ENCODE measurements around the gene NUDT22.

Gene NUDT22

DNA sequence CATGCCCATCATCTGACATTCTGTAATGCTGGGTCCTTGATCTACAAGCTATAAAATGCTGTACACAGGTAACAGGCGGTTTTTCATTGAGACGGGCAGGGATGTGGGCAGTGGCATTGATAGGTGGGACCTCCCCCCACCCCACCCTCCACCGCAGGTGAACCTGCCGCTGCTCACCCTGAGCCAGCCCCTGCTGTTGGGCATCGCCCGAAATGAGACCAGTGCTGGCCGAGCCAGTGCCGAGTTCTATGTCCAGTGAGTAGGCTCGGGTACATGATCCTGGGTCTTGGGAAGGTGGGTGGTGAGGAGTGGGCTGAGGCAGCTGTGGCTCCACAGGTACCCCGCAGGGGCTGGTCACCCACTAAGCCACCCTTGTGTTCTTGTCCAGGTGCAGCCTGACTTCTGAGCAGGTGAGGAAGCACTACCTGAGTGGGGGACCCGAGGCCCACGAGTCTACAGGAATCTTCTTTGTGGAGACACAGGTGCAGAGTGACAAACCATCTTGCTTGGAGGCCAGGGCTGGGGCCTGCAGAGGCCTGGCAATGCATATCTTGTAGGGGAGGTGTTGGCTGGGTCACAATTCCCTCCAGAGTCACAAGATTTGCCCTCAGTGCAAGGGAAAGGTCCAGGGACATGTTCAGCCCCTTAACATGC, 3.1 kb downstream of the NUDT22 start:
- Mint-ChIP-seq H3K27me3 (ENCODE audit: low read depth, poor library complexity) (peaks cover 15% of the 10 kb centered on the region), H3K9me3 (no peaks in the 10 kb centered on the region), H3K4me1 (peaks cover 53% of the 10 kb centered on the region), H3K36me3 (ENCODE audit: low read depth) (no peaks in the 10 kb centered on the region), H3K4me3 (peak overlapping the region; percentile 90), H3K27ac (no peak overlapping the region)
- TF ChIP-seq, protein P1, sequence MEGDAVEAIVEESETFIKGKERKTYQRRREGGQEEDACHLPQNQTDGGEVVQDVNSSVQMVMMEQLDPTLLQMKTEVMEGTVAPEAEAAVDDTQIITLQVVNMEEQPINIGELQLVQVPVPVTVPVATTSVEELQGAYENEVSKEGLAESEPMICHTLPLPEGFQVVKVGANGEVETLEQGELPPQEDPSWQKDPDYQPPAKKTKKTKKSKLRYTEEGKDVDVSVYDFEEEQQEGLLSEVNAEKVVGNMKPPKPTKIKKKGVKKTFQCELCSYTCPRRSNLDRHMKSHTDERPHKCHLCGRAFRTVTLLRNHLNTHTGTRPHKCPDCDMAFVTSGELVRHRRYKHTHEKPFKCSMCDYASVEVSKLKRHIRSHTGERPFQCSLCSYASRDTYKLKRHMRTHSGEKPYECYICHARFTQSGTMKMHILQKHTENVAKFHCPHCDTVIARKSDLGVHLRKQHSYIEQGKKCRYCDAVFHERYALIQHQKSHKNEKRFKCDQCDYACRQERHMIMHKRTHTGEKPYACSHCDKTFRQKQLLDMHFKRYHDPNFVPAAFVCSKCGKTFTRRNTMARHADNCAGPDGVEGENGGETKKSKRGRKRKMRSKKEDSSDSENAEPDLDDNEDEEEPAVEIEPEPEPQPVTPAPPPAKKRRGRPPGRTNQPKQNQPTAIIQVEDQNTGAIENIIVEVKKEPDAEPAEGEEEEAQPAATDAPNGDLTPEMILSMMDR (IDR thresholded peaks at IDR 0.05): no peak
- no peak for DNase-seq

DNA sequence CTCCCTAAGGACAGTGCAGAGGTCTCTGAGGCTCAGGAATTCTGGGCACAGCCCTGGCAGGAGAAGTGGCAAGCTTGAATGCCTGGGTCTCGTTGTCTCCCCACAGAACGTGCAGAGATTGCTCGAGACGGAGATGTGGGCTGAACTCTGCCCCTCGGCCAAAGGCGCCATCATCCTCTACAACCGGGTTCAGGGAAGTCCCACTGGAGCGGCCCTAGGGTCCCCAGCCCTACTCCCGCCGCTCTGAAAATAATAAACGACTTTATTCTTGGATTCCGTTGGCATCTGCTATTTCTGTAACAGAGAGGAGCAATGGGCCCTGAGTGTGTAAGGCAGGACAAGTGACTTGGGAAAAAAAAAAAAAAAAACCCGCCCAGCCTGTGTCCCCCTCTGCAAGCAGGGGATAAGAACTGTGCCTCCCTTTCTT, 3.7 kb downstream of the NUDT22 start:
- TF ChIP-seq, protein P1 (IDR thresholded peaks at IDR 0.05): no peak
- Mint-ChIP-seq H3K4me1 (peaks cover 52% of the 10 kb centered on the region), H3K27ac (no peak overlapping the region), H3K36me3 (ENCODE audit: low read depth) (no peaks in the 10 kb centered on the region), H3K9me3 (no peaks in the 10 kb centered on the region), H3K27me3 (ENCODE audit: low read depth, poor library complexity) (peaks cover 15% of the 10 kb centered on the region), H3K4me3 (peak overlapping the region; percentile 90)
- no peak for DNase-seq

DNA sequence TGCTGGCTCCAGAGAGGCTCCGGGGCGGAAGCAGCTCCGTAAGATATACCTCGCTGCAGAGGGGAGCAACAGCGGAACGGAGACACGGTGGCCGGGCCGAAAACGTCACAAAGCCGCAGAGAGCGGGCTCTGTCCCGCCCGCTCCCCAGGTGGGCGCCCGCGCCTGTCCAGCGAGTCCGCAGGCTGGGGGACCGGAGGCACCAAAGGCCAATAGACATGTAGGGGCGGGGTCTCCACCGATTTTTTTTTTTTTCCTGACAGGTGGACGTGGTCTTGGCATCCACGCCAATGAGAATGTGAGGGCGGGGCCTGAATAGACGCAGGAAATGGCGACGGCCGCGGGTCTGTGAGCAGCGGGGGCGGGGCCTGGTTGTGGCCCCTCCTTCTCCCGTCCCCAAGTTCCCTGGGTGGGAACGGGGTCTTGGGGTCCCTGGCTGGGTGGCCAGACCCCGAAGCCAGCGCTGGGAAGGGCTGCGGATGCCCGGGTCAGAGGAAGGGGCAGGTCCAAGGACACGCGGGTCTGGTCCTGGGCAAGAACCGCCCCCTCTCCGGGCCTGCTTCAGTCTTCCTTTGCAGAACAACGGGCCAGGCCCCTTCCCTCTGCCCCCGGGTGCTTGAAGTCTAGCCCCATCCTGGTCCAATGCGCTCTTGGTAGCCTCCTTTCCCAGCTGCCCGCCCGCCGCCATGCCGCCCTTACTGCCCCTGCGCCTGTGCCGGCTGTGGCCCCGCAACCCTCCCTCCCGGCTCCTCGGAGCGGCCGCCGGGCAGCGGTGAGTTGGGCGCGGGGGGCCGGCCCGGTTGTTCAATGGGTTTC, 4.3 kb downstream of the NUDT22 start, which contains the start of gene DNAJC4:
DNAJC4 (plus strand) TSS at position 378 of the 814 bp plus-strand sequence; CDS start at position 685, 307 bp downstream.
- H3K9me3 Mint-ChIP-seq: no peaks in the 10 kb centered on the region
- TF ChIP-seq, protein P1 (IDR thresholded peaks at IDR 0.05): no peak
- no peaks in the 10 kb centered on the region for H3K36me3 Mint-ChIP-seq (ENCODE audit: low read depth)
- peaks cover 49% of the 10 kb centered on the region for H3K4me1 Mint-ChIP-seq
- DNase-seq: peak; percentile 92
- peak within 1 kb of the TSS; percentile 90 for H3K4me3 Mint-ChIP-seq
- H3K27me3 Mint-ChIP-seq (ENCODE audit: low read depth, poor library complexity): peaks cover 15% of the 10 kb centered on the region
- H3K27ac Mint-ChIP-seq: peak within 1 kb of the TSS; percentile 58

DNA sequence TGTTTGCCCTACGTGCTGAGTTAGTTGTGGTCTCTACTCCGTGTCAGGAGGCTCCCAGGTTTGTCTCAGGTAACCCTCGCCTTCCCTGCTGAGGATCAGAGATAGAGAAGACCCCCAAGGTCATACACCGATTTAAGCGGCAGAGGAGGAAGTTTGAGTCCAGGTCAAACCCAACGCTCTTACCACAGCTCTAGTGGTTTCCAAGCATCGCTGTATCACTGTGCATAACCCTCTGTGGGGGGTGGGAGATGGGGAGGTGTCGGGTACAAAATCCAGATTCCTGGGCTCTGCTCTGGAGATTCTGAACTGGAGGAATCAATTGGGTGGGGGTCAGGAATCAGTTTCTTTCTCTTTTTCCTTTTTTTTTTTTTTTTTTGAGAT, 4.9 kb downstream of the NUDT22 start:
- DNase-seq: no peak
- peak overlapping the region; percentile 90 for H3K4me3 Mint-ChIP-seq
- H3K27me3 Mint-ChIP-seq (ENCODE audit: low read depth, poor library complexity): peaks cover 15% of the 10 kb centered on the region
- peak overlapping the region; percentile 58 for H3K27ac Mint-ChIP-seq
- H3K9me3 Mint-ChIP-seq: no peaks in the 10 kb centered on the region
- no peaks in the 10 kb centered on the region for H3K36me3 Mint-ChIP-seq (ENCODE audit: low read depth)
- H3K4me1 Mint-ChIP-seq: peaks cover 48% of the 10 kb centered on the region
- TF ChIP-seq, protein P1 (IDR thresholded peaks at IDR 0.05): no peak

DNA sequence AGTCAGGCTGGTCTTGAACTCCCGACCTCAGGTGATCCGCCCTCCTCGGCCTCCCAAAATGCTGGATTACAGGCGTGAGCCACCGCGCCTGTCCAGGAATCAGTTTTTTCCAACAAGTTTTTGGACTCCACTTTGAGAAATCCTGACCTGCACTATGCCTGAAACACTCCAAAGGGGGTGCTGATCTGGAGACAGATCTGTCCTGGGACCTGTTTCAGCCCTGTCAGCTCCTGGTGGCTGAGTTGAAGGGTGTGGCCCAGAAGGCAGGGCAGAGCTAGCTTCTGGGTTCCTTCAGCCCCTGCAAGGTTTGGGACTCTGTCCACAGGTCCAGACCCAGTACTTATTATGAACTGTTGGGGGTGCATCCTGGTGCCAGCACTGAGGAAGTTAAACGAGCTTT, 5.5 kb downstream of the NUDT22 start:
- Mint-ChIP-seq H3K27me3 (ENCODE audit: low read depth, poor library complexity) (peaks cover 15% of the 10 kb centered on the region), H3K36me3 (ENCODE audit: low read depth) (no peaks in the 10 kb centered on the region), H3K4me1 (peaks cover 48% of the 10 kb centered on the region), H3K27ac (no peak overlapping the region), H3K9me3 (no peaks in the 10 kb centered on the region), H3K4me3 (peak overlapping the region; percentile 90)
- TF ChIP-seq, protein P1 (IDR thresholded peaks at IDR 0.05): no peak
- no peak for DNase-seq

Data from nephron progenitor cell (in vitro differentiated cells).